HG02610 (cell line): ENCODE data around the gene SNX9.
"Not testable (repeated sequence)": the region's sequence is repeated elsewhere in the genome, so short reads cannot be mapped to it uniquely, and the experiment has no call there.

Experiments
- ATAC-seq: cut with Tn5 transposase; IDR thresholded peaks from one replicate; pipeline ENCODE4 v1.9.1; 2021; ENCODE audit warnings: mild to moderate bottlenecking, moderate library complexity; ENCODE audit not compliant: unreplicated experiment

The SNX9 gene

DNA sequence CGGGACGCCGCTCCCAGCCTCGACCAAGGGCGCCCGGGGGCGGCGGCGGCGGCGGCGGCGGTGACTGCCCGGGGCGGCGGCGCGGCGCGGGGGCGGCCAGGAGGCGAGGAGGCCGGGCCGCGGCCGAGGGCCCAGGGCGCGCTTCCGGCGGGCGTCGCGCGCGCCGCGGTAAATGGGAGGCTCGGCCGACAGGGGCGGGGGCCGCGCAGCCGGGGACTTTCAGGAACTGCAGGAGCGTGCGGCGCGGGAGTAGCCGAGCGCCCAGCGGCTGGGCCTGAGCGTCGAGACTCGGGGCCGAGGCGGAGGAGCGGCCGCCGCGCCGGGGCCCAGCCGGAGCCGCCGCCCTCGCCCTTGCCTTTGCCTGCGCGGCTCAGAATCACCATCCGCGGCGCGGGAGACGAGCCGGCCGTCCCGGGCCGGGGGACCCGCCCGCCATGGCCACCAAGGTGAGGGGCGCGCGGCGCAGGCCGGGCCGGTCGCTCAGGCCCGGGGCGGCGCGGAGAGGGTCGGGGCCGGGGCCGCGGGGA, at the start of gene SNX9:
TSS of gene SNX9 (plus strand) at position 246 of the 527 bp plus-strand sequence. CDS start at position 435, 189 bp downstream.
- ATAC-seq: peak; percentile 65

- ATAC-seq: no peak
Measured at GRCh38 chr6:157773248-157773773, 49.7 kb upstream of the SNX9 start.

- no peak for ATAC-seq
Measured at GRCh38 chr6:157774153-157775135, 48.6 kb upstream of the SNX9 start.

DNA sequence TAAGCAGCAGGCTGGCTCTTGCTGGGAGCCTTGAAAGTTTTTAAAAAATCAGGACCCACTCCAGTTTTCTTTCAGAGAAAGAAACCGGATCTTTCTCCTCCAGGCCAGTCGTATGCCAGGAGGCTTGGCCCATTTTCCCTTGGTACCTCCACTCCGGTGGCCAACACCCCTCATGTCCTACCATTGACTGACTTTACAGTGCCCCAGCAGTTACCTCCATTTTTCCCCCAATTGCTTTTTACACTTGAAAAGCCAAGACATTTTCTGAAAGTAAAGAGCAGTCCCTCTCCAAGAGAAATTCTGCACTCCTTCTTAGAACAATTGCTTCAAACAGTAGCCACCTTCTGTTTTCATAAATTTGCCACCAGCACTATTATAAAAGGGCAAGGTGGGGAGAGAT, 47.7 kb upstream of the SNX9 start:
- no peak for ATAC-seq

DNA sequence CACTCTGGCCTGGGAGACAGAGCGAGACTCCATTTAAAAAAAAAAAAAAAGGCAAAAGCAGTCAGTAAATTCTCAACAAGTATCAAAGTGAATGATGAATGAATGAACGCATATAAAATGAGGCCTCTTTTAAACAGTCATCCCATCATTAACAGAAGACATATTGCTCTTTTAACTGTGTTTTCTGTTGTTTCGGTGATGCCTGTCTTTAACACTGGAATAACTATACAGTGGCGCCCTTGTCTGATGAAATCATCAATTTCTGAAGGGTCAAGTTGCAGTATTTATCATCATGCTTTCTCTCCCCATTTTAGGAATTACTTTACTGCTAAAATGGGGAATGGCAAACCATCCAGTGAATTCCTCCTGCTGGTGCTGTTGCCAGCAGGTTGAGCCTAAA, 45.7 kb upstream of the SNX9 start:
- no peak for ATAC-seq

GRCh38 chr6:157778719-157779118, 44.3 kb upstream of the SNX9 start:
- ATAC-seq: no peak

GRCh38 chr6:157779705-157780604, 43.1 kb upstream of the SNX9 start:
- ATAC-seq: no peak

DNA sequence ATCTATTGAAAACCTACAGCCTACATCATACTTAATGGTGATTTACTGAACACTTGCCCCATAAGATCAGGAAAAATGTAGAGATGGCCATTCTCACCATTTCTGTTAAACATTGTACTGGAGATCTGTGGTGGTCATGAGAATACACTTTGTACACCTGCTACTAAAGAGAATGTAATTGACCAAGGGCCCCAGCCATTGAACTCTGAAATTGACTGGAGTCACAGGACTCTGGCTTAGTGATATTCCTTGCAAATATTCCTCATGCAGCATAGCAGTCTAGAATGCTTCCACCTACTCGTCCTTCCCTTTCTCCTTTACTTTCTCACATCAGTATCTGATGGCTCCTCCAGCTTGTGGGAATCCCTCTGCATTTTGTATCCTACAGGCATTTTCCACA, 37.4 kb upstream of the SNX9 start:
- no peak for ATAC-seq

DNA sequence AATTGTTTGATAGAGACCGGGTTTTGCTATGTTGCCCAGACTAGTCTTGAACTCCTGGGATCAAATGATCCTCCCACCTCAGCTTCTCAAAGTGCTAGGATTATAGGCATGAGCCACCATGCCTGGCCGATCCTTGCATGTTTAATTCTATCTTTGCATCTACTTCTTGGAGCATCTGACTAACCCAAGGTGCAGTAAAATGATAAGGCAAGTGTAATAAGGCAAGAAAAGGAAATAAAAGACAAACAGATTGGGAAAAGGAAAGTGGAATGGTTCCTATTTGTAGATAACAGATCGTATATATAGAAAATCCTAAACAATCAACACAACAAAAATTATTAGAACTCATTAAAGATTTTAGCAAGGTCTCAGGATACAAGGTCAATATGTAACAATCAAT, 36.8 kb upstream of the SNX9 start:
- no peak for ATAC-seq

DNA sequence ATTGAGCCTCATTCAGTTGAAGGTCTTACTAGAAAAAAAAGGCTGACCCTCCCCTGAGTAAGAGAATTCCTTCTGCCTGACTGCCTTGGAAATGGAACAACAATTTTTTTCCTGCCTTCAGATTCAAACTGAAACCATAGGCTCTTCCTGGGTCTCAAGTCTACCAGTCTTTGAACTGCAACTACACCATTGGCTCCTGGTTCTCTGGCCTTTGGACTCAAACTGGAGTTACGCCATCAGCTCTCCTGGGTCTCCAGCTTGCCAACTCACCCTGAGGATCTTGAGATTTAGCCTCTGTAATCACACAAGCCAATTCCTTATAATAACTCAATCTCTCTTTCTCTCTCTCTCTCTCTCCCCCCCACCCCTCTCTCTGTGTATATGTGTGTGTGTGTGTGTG, 36.0 kb upstream of the SNX9 start:
- ATAC-seq: no peak

- no peak for ATAC-seq
Measured at GRCh38 chr6:157788180-157788579, 34.9 kb upstream of the SNX9 start.

GRCh38 chr6:157789297-157789696, 33.7 kb upstream of the SNX9 start:
- no peak for ATAC-seq

- ATAC-seq: no peak
Measured at GRCh38 chr6:157789861-157790260, 33.2 kb upstream of the SNX9 start.

- no peak for ATAC-seq
Measured at GRCh38 chr6:157790548-157791160, 32.4 kb upstream of the SNX9 start.

DNA sequence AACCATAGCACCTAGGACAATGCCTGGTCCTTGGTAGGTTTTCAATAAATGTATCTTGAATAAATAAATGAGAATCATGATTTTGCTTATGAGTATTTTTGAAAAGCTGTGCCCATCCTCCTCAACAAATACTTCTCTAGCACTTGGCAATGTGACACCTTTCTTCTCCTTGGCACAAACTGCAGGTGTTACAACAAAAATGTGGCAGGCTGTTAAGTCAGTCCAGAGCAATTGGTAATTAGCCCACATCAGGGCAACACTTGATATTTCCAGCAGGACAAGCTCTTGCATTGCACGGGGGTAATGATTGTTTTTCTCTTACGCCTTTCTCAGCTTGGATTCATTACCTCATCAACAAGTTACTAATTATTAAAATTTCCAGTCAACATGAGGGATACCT, 31.6 kb upstream of the SNX9 start:
- ATAC-seq: no peak

- ATAC-seq: no peak
Measured at GRCh38 chr6:157792671-157793070, 30.4 kb upstream of the SNX9 start.

DNA sequence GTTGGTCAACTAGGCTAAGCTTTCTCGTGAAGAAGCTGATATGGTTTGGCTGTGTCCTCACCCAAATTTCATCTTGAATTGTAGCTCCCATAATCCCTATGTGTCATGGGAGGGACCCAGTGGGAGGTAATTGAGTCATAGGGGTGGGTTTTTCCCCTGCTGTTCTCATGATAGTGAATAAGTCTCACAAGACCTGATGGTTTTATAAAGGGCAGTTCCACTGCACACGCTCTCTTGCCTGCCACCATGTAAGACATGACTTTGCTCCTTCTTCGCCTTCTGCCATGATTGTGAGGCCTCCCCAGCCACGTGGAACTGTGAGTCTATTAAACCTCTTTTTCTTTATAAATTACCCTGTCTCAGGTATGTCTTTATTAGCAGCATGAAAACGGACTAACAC, 29.0 kb upstream of the SNX9 start:
- ATAC-seq: not testable (repeated sequence)

DNA sequence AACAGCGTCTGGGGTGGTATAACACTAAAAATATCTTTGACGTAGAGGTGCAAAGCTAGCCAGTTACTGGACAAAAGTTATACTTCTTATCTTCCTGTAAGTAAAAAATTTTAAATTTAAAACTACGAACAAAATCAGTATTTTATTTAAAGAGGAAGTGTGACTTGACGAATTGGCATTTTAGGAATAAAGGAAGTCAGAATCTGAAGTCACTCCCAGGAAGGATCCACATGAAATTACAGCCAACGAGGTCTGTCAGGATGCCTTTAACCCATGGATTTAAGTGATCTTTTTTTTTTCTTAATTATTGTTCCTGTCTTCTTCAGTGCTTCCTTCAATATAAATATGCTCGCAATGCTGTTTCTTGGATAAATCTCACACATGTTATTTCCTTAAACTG, 27.2 kb upstream of the SNX9 start:
- ATAC-seq: no peak

DNA sequence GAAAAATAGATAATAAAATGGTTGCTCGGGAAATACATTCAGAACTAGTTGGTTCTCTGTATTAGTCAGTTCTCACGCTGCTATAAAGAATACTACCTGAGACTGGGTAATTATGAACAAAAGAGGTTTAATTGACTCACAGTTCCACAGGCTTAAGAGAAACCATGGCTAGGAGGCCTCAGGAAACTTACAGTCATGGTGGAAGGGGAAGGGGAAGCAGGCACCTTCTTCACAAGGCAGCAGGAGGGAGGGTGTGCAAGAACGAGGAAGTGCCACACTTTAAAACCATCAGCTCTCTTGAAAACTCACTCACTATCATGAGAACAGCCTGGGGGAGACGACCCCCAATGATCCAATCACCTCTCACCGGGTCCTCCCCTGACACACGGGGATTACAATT, 24.2 kb upstream of the SNX9 start:
- no peak for ATAC-seq

GRCh38 chr6:157799561-157799960, 23.5 kb upstream of the SNX9 start:
- not testable (repeated sequence) for ATAC-seq
